Endodermal cell (in vitro differentiated cells): ENCODE measurements around the gene ACVR1. TPM values are rescaled to one million over a fixed set of nuclear protein-coding genes. Genes with fewer than 3 reads are reported as not detected.

ENCODE experiments used
- DNase-seq: peaks from one replicate; pipeline ENCODE4 v3.0.0-alpha.2; 2017
- H3K27ac ChIP-seq: 2 replicates; pipeline ENCODE4 v1.5.1; 2013; ENCODE audit warnings: mild to moderate bottlenecking, low read depth, low read length, moderate library complexity
- H3K27me3 ChIP-seq: 2 replicates; pipeline ENCODE4 v1.6.1; 2013; ENCODE audit warnings: mild to moderate bottlenecking, low read length, moderate library complexity; ENCODE audit not compliant: insufficient read depth, control insufficient read depth, poor library complexity, severe bottlenecking
- H3K36me3 ChIP-seq: 2 replicates; pipeline ENCODE4 v1.7.0; 2013; ENCODE audit warnings: mild to moderate bottlenecking, low read length, moderate library complexity; ENCODE audit not compliant: control insufficient read depth, insufficient read depth
- H3K4me1 ChIP-seq: one replicate; pipeline ENCODE4 v1.7.0; 2013; ENCODE audit warnings: low read length; ENCODE audit not compliant: control insufficient read depth, insufficient read depth
- H3K4me3 ChIP-seq: 2 replicates; pipeline ENCODE4 v1.5.1; 2013; ENCODE audit warnings: mild to moderate bottlenecking, low read length, moderate library complexity
- H3K9ac ChIP-seq: 2 replicates; pipeline ENCODE4 v1.6.1; 2013; ENCODE audit warnings: mild to moderate bottlenecking, low read length, moderate library complexity; ENCODE audit not compliant: poor library complexity, severe bottlenecking; ENCODE audit errors: extremely low read depth
- H3K9me3 ChIP-seq: 2 replicates; pipeline ENCODE4 v1.6.1; 2013; ENCODE audit warnings: mild to moderate bottlenecking, low read length, moderate library complexity; ENCODE audit not compliant: control insufficient read depth
- H3K27ac Mint-ChIP-seq: 2 replicates; pipeline ENCODE4 v1.8.0; 2020; ENCODE audit warnings: mixed read lengths
- H3K27me3 Mint-ChIP-seq: 2 replicates; pipeline ENCODE4 v1.8.0; 2021; ENCODE audit warnings: mild to moderate bottlenecking, mixed read lengths; ENCODE audit not compliant: insufficient read depth
- H3K36me3 Mint-ChIP-seq: 2 replicates; pipeline ENCODE4 v1.8.0; 2020; ENCODE audit warnings: low read depth, mixed read lengths
- H3K4me1 Mint-ChIP-seq: 2 replicates; pipeline ENCODE4 v1.8.0; 2020; ENCODE audit warnings: mixed read lengths
- H3K4me3 Mint-ChIP-seq: 2 replicates; pipeline ENCODE4 v1.8.0; 2020; ENCODE audit warnings: mild to moderate bottlenecking, moderate library complexity, mixed read lengths
- H3K9me3 Mint-ChIP-seq: 2 replicates; pipeline ENCODE4 v1.8.0; 2020; ENCODE audit warnings: mild to moderate bottlenecking, mixed read lengths
- WGBS, 2 experiments: methylation state at CpG; one replicate each; pipeline versions ENCODE4 v1.1.5 to v1.1.7; 2013; ENCODE audit warnings: missing lambda C conversion rate in 2 of 2, mixed read lengths in 1 of 2; ENCODE audit not compliant: insufficient coverage in 1 of 2, insufficient read length in 1 of 2; 5-methylcytosine and 5-hydroxymethylcytosine counted together
- total RNA-seq, 2 donors: library from RNA; stranded (reverse); fragmentation: NEBNext Ultra II Directional in 1 of 2; extraction: Animal tissue kit (Norgen Biotek cat#: 25700) in 1 of 2; gene quantifications; 2 replicates in 1 of 2; 3 replicates in 1 of 2; pipeline ENCODE4 v1.2.1, GENCODE V29; 2021
- TF ChIP-seq, protein P1 (sequence below): fragments of 200-600 bp; sonication (generic); conservative IDR thresholded peaks from 2 replicates; pipeline ENCODE4 v1.5.0; 2021; ENCODE audit warnings: antibody characterized with exemption, mild to moderate bottlenecking

Gene ACVR1
- total RNA-seq, 2 donors from 2014 or later, result 21.1 to 26.9 TPM

- Histone ChIP-seq H3K27ac (no peak overlapping the region), H3K4me3 (no peak overlapping the region), H3K9ac (no peak overlapping the region), H3K4me1 (no peaks in the 10 kb centered on the region), H3K27me3 (no peaks in the 10 kb centered on the region), H3K36me3 (no peaks in the 10 kb centered on the region), H3K9me3 (no peaks in the 10 kb centered on the region)
- peaks cover 12% of the 10 kb centered on the region for H3K36me3 Mint-ChIP-seq
- DNase-seq, result no peak
- no peaks in the 10 kb centered on the region for H3K27me3 Mint-ChIP-seq
- H3K4me3 Mint-ChIP-seq, result no peak overlapping the region
- no peak overlapping the region for H3K27ac Mint-ChIP-seq
- TF ChIP-seq, protein P1, sequence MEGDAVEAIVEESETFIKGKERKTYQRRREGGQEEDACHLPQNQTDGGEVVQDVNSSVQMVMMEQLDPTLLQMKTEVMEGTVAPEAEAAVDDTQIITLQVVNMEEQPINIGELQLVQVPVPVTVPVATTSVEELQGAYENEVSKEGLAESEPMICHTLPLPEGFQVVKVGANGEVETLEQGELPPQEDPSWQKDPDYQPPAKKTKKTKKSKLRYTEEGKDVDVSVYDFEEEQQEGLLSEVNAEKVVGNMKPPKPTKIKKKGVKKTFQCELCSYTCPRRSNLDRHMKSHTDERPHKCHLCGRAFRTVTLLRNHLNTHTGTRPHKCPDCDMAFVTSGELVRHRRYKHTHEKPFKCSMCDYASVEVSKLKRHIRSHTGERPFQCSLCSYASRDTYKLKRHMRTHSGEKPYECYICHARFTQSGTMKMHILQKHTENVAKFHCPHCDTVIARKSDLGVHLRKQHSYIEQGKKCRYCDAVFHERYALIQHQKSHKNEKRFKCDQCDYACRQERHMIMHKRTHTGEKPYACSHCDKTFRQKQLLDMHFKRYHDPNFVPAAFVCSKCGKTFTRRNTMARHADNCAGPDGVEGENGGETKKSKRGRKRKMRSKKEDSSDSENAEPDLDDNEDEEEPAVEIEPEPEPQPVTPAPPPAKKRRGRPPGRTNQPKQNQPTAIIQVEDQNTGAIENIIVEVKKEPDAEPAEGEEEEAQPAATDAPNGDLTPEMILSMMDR, result no peak
- 77 to 81% methylated on average over 6 of the region's 6 CpGs for WGBS, 2 experiments
- H3K4me1 Mint-ChIP-seq, result peaks cover 9% of the 10 kb centered on the region
- H3K9me3 Mint-ChIP-seq, result no peaks in the 10 kb centered on the region
Observed at GRCh38 chr2:157858846-157859245, 17.3 kb downstream of the ACVR1 start.

GRCh38 chr2:157857881-157858280 lies 18.2 kb downstream of the ACVR1 start:
- no peak for DNase-seq
- no peak overlapping the region for H3K4me3 ChIP-seq
- no peaks in the 10 kb centered on the region for H3K36me3 ChIP-seq
- no peaks in the 10 kb centered on the region for H3K27me3 Mint-ChIP-seq
- H3K27ac ChIP-seq, result no peak overlapping the region
- H3K9me3 Mint-ChIP-seq, result no peaks in the 10 kb centered on the region
- H3K27me3 ChIP-seq, result no peaks in the 10 kb centered on the region
- peaks cover 12% of the 10 kb centered on the region for H3K36me3 Mint-ChIP-seq
- WGBS, 2 experiments, result 93 to 100% methylated on average over 3 to 4 of the region's 4 CpGs
- no peaks in the 10 kb centered on the region for H3K9me3 ChIP-seq
- H3K9ac ChIP-seq, result no peak overlapping the region
- peaks cover 3% of the 10 kb centered on the region for H3K4me1 ChIP-seq
- no peak overlapping the region for H3K27ac Mint-ChIP-seq
- H3K4me3 Mint-ChIP-seq, result no peak overlapping the region
- H3K4me1 Mint-ChIP-seq, result peaks cover 19% of the 10 kb centered on the region
- TF ChIP-seq, protein P1, result no peak

DNA sequence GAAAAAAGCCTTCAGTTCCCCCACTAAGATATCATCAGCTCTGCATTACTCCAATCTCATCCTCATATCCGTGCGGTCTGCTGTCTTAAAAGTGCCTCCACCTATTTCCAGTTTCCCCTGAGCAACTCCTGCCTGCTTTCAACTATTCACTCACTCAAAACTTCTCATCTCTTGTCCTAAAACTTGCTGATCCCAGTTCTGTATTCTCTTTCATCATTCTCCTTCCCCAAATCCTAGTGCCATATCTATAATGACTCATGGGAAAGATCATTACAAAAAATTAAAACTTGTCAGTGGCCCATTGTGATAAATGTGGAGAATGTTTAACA lies 20.0 kb downstream of the ACVR1 start:
- Mint-ChIP-seq H3K27ac (no peak overlapping the region), H3K4me1 (peaks cover 28% of the 10 kb centered on the region), H3K27me3 (peaks cover 2% of the 10 kb centered on the region), H3K4me3 (no peak overlapping the region), H3K36me3 (peaks cover 12% of the 10 kb centered on the region), H3K9me3 (no peaks in the 10 kb centered on the region)
- Histone ChIP-seq H3K9ac (no peak overlapping the region), H3K9me3 (no peaks in the 10 kb centered on the region), H3K27ac (no peak overlapping the region), H3K36me3 (no peaks in the 10 kb centered on the region), H3K4me1 (peaks cover 6% of the 10 kb centered on the region), H3K4me3 (no peak overlapping the region), H3K27me3 (no peaks in the 10 kb centered on the region)
- DNase-seq, result no peak
- TF ChIP-seq, protein P1, result no peak
- WGBS, 2 experiments, result 93 to 100% methylated on average over 2 of the region's 2 CpGs
